K562 (cell line): ENCODE measurements around the gene ZSCAN12. TPM values are rescaled to one million over a fixed set of nuclear protein-coding genes. Genes with fewer than 3 reads are reported as not detected.

Experiments used
- ARID3A ChIP-seq: IDR thresholded peaks from 2 replicates; pipeline ENCODE4 v1.6.1; 2012; ENCODE audit warnings: low read depth, low read length, improper control_type of control experiment, borderline replicate concordance
- ATF3 ChIP-seq, 2 experiments: fragments of 450-650 bp in 1 of 2; sonication (generic) in 1 of 2; formaldehyde crosslinking in 1 of 2; IDR thresholded peaks in 1 of 2; conservative IDR thresholded peaks in 1 of 2; 2 replicates each; pipeline versions ENCODE4 v1.6.1 to v1.8.1; 2016 to 2023; ENCODE audit warnings: mild to moderate bottlenecking in 2 of 2, moderate library complexity in 2 of 2, inconsistent platforms in 1 of 2, missing genetic modification reagents in 1 of 2
- CBX3 ChIP-seq, 2 experiments: IDR thresholded peaks; 1 replicate in 1 of 2; 2 replicates in 1 of 2; pipeline ENCODE4 v1.6.1; 2012; ENCODE audit warnings: inconsistent platforms in 2 of 2, low read length in 2 of 2, borderline replicate concordance in 1 of 2, control low read depth in 1 of 2
- JUN ChIP-seq, 2 experiments: sonication (generic) in 1 of 2; formaldehyde crosslinking in 1 of 2; IDR thresholded peaks; 2 replicates each; pipeline versions ENCODE4 v1.6.1 to v1.8.0; 2012 to 2022; ENCODE audit warnings: borderline replicate concordance in 2 of 2, mild to moderate bottlenecking in 2 of 2, improper control_type of control experiment in 1 of 2, low read depth in 1 of 2, low read length in 1 of 2, missing genetic modification reagents in 1 of 2
- MLX ChIP-seq, 2 experiments: fragments of 450-650 bp in 1 of 2; sonication (generic) in 1 of 2; formaldehyde crosslinking; conservative IDR thresholded peaks; 2 replicates each; pipeline versions ENCODE4 v1.4.0 to v1.8.1; 2020 to 2022; ENCODE audit warnings: mild to moderate bottlenecking in 1 of 2, missing genetic modification reagents in 1 of 2
- NEUROD1 ChIP-seq: fragments of 150-350 bp; IDR thresholded peaks from 2 replicates; pipeline ENCODE4 v1.6.1; 2014; ENCODE audit warnings: borderline replicate concordance, low read length, low read depth; ENCODE audit not compliant: partially characterized antibody
- NR1H2 ChIP-seq: sonication (generic); formaldehyde crosslinking; IDR thresholded peaks from 2 replicates; pipeline ENCODE4 v1.4.0; 2020; ENCODE audit warnings: mild to moderate bottlenecking, missing genetic modification reagents
- SMARCA5 ChIP-seq: fragments of 450-650 bp; IDR thresholded peaks from 2 replicates; pipeline ENCODE4 v1.6.1; 2016
- TSHZ1 ChIP-seq: fragments of 250-450 bp; sonication (Bioruptor Pico); IDR thresholded peaks from 2 replicates; pipeline ENCODE4 v1.4.0; 2020; ENCODE audit warnings: mild to moderate bottlenecking, moderate library complexity
- UBTF ChIP-seq, 2 experiments: IDR thresholded peaks; 2 replicates each; pipeline ENCODE4 v1.6.1; 2012; ENCODE audit warnings: improper control_type of control experiment in 2 of 2, low read depth in 2 of 2, low read length in 2 of 2, borderline replicate concordance in 1 of 2
- ZBED1 ChIP-seq: IDR thresholded peaks from 2 replicates; pipeline ENCODE4 v1.6.1; 2014
- ZNF217 ChIP-seq: sonication (generic); formaldehyde crosslinking; IDR thresholded peaks from 2 replicates; pipeline ENCODE4 v1.8.0; 2022; ENCODE audit warnings: mild to moderate bottlenecking, missing genetic modification reagents
- ZNF655 ChIP-seq: fragments of 250-450 bp; sonication (Bioruptor Pico); IDR thresholded peaks from 2 replicates; pipeline ENCODE4 v1.5.0; 2021
- polyA plus RNA-seq, 8 experiments: library from polyadenylated mRNA; depleted of rRNA in 4 of 8; stranded (reverse) in 5 of 8; unstranded in 3 of 8; fragments of >200 nt; fragmentation: Nextera tagmentation in 2 of 8; fragmentation: Illumina TruSeq in 1 of 8; extraction: Ambion mirVana in 2 of 8; extraction: Trizol in 1 of 8; gene quantifications; 2 replicates each; pipeline versions ENCODE4 v1.2.1 to v1.2.3, GENCODE V29; 2011 to 2014; ENCODE audit warnings: inconsistent platforms in 1 of 8, missing spikeins in 1 of 8
- total RNA-seq, 7 experiments: library from RNA; depleted of rRNA in 6 of 7; stranded (reverse); fragments of >200 nt in 6 of 7; fragmentation: Illumina TruSeq in 2 of 7; extraction: Trizol in 2 of 7; gene quantifications; 2 replicates each; pipeline versions ENCODE4 v1.2.1 to v1.2.3, GENCODE V29; 2011 to 2021; ENCODE audit warnings: low replicate concordance in 1 of 7

Gene ZSCAN12
- total and polyA plus RNA-seq, 9 of the 15 experiments (the other 6 are each of a cell fraction or from before 2014, with no cell fraction given), result 2.5 to 19.6 (median 12.5) TPM

GRCh38 chr6:28399350-28400121 lies at the start of gene ZSCAN12 (continued):
- TF ChIP-seq TSHZ1 (no peak), ARID3A (peak; percentile 74; the same call in 1 of the 2 replicates), CBX3 (IDR thresholded peaks at IDR 0.05; ENCODE audit: borderline replicate concordance in 1 of 2, low read length in 2 of 2) (peak in 1 of 2 experiments; percentile 95; a peak in 2 of 3 replicates), MLX (CRISPR knock-in tag; conservative IDR thresholded peaks at IDR 0.05) (peak in 1 of 2 experiments; percentile 12; a peak in 1 of 4 replicates), ZBED1 (peak; percentile 79; the same call in 1 of the 2 replicates), JUN (IDR thresholded peaks at IDR 0.05; ENCODE audit: borderline replicate concordance, low read depth, low read length) (peak; percentile 62; the same call in 1 of the 2 replicates), JUN (CRISPR knock-in tag; IDR thresholded peaks at IDR 0.05; ENCODE audit: borderline replicate concordance) (0 out of 2 replicates have a peak, but pooled peaks have one; percentile 78), NEUROD1 (no peak), UBTF (IDR thresholded peaks at IDR 0.05; ENCODE audit: borderline replicate concordance in 1 of 2, low read depth in 2 of 2, low read length in 2 of 2) (peak; percentile 87 to 95), ZNF217 (CRISPR knock-in tag) (no peak), SMARCA5 (peak; percentile 38; the same call in 1 of the 2 replicates), ATF3 (IDR thresholded peaks at IDR 0.05) (0 out of 2 replicates have a peak, but pooled peaks have one; percentile 14), ATF3 (CRISPR knock-in tag; conservative IDR thresholded peaks at IDR 0.05) (no peak; the same call in 1 of the 2 replicates), ZNF655 (0 out of 2 replicates have a peak, but pooled peaks have one; percentile 41), NR1H2 (no peak)
